Measurements from ENCODE around the gene AKAP6.

Gene AKAP6

GRCh38 chr14:32719601-32720000 is 390.5 kb downstream of the AKAP6 start:
- H3K27me3 ChIP-seq (ENCODE audit: insufficient read depth, low read length), result no peaks in the 10 kb centered on the region
- H3K9me3 ChIP-seq (ENCODE audit: insufficient read depth, low read depth, low read length), result no peaks in the 10 kb centered on the region
- no peak overlapping the region for H3K27ac ChIP-seq (ENCODE audit: low read depth, low read length)
- H3K36me3 ChIP-seq (ENCODE audit: insufficient read depth, low read length), result no peaks in the 10 kb centered on the region
- H3K4me3 ChIP-seq (ENCODE audit: low read length), result no peak overlapping the region
- peaks cover 2% of the 10 kb centered on the region for H3K4me1 ChIP-seq (ENCODE audit: insufficient read depth, low read length)
- H3K9ac ChIP-seq (ENCODE audit: low read depth, low read length), result no peak overlapping the region
- WGBS, result 60% methylated on average over 1 of the region's 1 CpG

GRCh38 chr14:32720927-32721326 is 391.8 kb downstream of the AKAP6 start:
- Histone ChIP-seq H3K9ac (ENCODE audit: low read depth, low read length) (no peak overlapping the region), H3K4me3 (ENCODE audit: low read length) (no peak overlapping the region), H3K4me1 (ENCODE audit: insufficient read depth, low read length) (peaks cover 15% of the 10 kb centered on the region), H3K9me3 (ENCODE audit: insufficient read depth, low read depth, low read length) (no peaks in the 10 kb centered on the region), H3K36me3 (ENCODE audit: insufficient read depth, low read length) (no peaks in the 10 kb centered on the region), H3K27ac (ENCODE audit: low read depth, low read length) (no peak overlapping the region), H3K27me3 (ENCODE audit: insufficient read depth, low read length) (no peaks in the 10 kb centered on the region)
- WGBS, result 95% methylated on average over 2 of the region's 2 CpGs

- no peaks in the 10 kb centered on the region for H3K27me3 ChIP-seq (ENCODE audit: insufficient read depth, low read length)
- 95% methylated on average over 10 of the region's 10 CpGs for WGBS
- no peaks in the 10 kb centered on the region for H3K36me3 ChIP-seq (ENCODE audit: insufficient read depth, low read length)
- H3K4me1 ChIP-seq (ENCODE audit: insufficient read depth, low read length), result peaks cover 26% of the 10 kb centered on the region
- no peak overlapping the region for H3K4me3 ChIP-seq (ENCODE audit: low read length)
- no peak overlapping the region for H3K27ac ChIP-seq (ENCODE audit: low read depth, low read length)
- no peak overlapping the region for H3K9ac ChIP-seq (ENCODE audit: low read depth, low read length)
- H3K9me3 ChIP-seq (ENCODE audit: insufficient read depth, low read depth, low read length), result no peaks in the 10 kb centered on the region
Measured at GRCh38 chr14:32722631-32723183, 393.6 kb downstream of the AKAP6 start.

- no peak overlapping the region for H3K4me3 ChIP-seq (ENCODE audit: low read length)
- 32% methylated on average over 5 of the region's 6 CpGs for WGBS
- no peak overlapping the region for H3K9ac ChIP-seq (ENCODE audit: low read depth, low read length)
Measured at GRCh38 chr14:32724867-32725471, 395.9 kb downstream of the AKAP6 start.

GRCh38 chr14:32726516-32726915 is 397.4 kb downstream of the AKAP6 start:
- Histone ChIP-seq H3K27me3 (ENCODE audit: insufficient read depth, low read length) (no peaks in the 10 kb centered on the region), H3K4me3 (ENCODE audit: low read length) (no peak overlapping the region), H3K9me3 (ENCODE audit: insufficient read depth, low read depth, low read length) (no peaks in the 10 kb centered on the region), H3K27ac (ENCODE audit: low read depth, low read length) (no peak overlapping the region), H3K9ac (ENCODE audit: low read depth, low read length) (no peak overlapping the region), H3K4me1 (ENCODE audit: insufficient read depth, low read length) (peaks cover 26% of the 10 kb centered on the region), H3K36me3 (ENCODE audit: insufficient read depth, low read length) (no peaks in the 10 kb centered on the region)
- 85% methylated on average over 4 of the region's 4 CpGs for WGBS

More at GRCh38 chr14:32724867-32725471, 395.9 kb downstream of the AKAP6 start:
- no peaks in the 10 kb centered on the region for H3K9me3 ChIP-seq (ENCODE audit: insufficient read depth, low read depth, low read length)
- H3K27me3 ChIP-seq (ENCODE audit: insufficient read depth, low read length), result no peaks in the 10 kb centered on the region
- H3K4me1 ChIP-seq (ENCODE audit: insufficient read depth, low read length), result peaks cover 26% of the 10 kb centered on the region
- no peaks in the 10 kb centered on the region for H3K36me3 ChIP-seq (ENCODE audit: insufficient read depth, low read length)
- no peak overlapping the region for H3K27ac ChIP-seq (ENCODE audit: low read depth, low read length)

- H3K4me3 ChIP-seq (ENCODE audit: low read length), result no peak overlapping the region
- no peak overlapping the region for H3K27ac ChIP-seq (ENCODE audit: low read depth, low read length)
- H3K9ac ChIP-seq (ENCODE audit: low read depth, low read length), result no peak overlapping the region
- no peaks in the 10 kb centered on the region for H3K9me3 ChIP-seq (ENCODE audit: insufficient read depth, low read depth, low read length)
- H3K4me1 ChIP-seq (ENCODE audit: insufficient read depth, low read length), result peaks cover 26% of the 10 kb centered on the region
- WGBS, result 94% methylated on average over 5 of the region's 5 CpGs
- no peaks in the 10 kb centered on the region for H3K27me3 ChIP-seq (ENCODE audit: insufficient read depth, low read length)
- H3K36me3 ChIP-seq (ENCODE audit: insufficient read depth, low read length), result no peaks in the 10 kb centered on the region
Measured at GRCh38 chr14:32727832-32728231, 398.7 kb downstream of the AKAP6 start.

- Histone ChIP-seq H3K27ac (ENCODE audit: low read depth, low read length) (no peak overlapping the region), H3K36me3 (ENCODE audit: insufficient read depth, low read length) (no peaks in the 10 kb centered on the region), H3K4me1 (ENCODE audit: insufficient read depth, low read length) (peaks cover 26% of the 10 kb centered on the region), H3K27me3 (ENCODE audit: insufficient read depth, low read length) (no peaks in the 10 kb centered on the region), H3K4me3 (ENCODE audit: low read length) (no peak overlapping the region), H3K9ac (ENCODE audit: low read depth, low read length) (no peak overlapping the region), H3K9me3 (ENCODE audit: insufficient read depth, low read depth, low read length) (no peaks in the 10 kb centered on the region)
- WGBS, result 100% methylated on average over 1 of the region's 1 CpG
Measured at GRCh38 chr14:32728526-32728925, 399.4 kb downstream of the AKAP6 start.

- Histone ChIP-seq H3K9ac (ENCODE audit: low read depth, low read length) (no peak overlapping the region), H3K9me3 (ENCODE audit: insufficient read depth, low read depth, low read length) (no peaks in the 10 kb centered on the region), H3K4me1 (ENCODE audit: insufficient read depth, low read length) (peaks cover 26% of the 10 kb centered on the region), H3K4me3 (ENCODE audit: low read length) (no peak overlapping the region), H3K36me3 (ENCODE audit: insufficient read depth, low read length) (no peaks in the 10 kb centered on the region), H3K27me3 (ENCODE audit: insufficient read depth, low read length) (no peaks in the 10 kb centered on the region), H3K27ac (ENCODE audit: low read depth, low read length) (no peak overlapping the region)
- 98% methylated on average over 3 of the region's 5 CpGs for WGBS
Measured at GRCh38 chr14:32728976-32729375, 399.9 kb downstream of the AKAP6 start.

- H3K9me3 ChIP-seq (ENCODE audit: insufficient read depth, low read depth, low read length), result no peaks in the 10 kb centered on the region
- H3K9ac ChIP-seq (ENCODE audit: low read depth, low read length), result no peak overlapping the region
- no peaks in the 10 kb centered on the region for H3K27me3 ChIP-seq (ENCODE audit: insufficient read depth, low read length)
- no peaks in the 10 kb centered on the region for H3K36me3 ChIP-seq (ENCODE audit: insufficient read depth, low read length)
- peaks cover 7% of the 10 kb centered on the region for H3K4me1 ChIP-seq (ENCODE audit: insufficient read depth, low read length)
- H3K4me3 ChIP-seq (ENCODE audit: low read length), result no peak overlapping the region
- H3K27ac ChIP-seq (ENCODE audit: low read depth, low read length), result no peak overlapping the region
- 85% methylated on average over 1 of the region's 2 CpGs for WGBS
Measured at GRCh38 chr14:32731249-32731648, 402.2 kb downstream of the AKAP6 start.

- Histone ChIP-seq H3K27me3 (ENCODE audit: insufficient read depth, low read length) (no peaks in the 10 kb centered on the region), H3K27ac (ENCODE audit: low read depth, low read length) (no peak overlapping the region), H3K36me3 (ENCODE audit: insufficient read depth, low read length) (no peaks in the 10 kb centered on the region), H3K9ac (ENCODE audit: low read depth, low read length) (no peak overlapping the region), H3K4me3 (ENCODE audit: low read length) (no peak overlapping the region), H3K9me3 (ENCODE audit: insufficient read depth, low read depth, low read length) (no peaks in the 10 kb centered on the region), H3K4me1 (ENCODE audit: insufficient read depth, low read length) (no peaks in the 10 kb centered on the region; the same call in 1 of the 2 replicates)
- 98% methylated on average over 1 of the region's 1 CpG for WGBS
Measured at GRCh38 chr14:32733015-32733414, 403.9 kb downstream of the AKAP6 start.

- H3K36me3 ChIP-seq (ENCODE audit: insufficient read depth, low read length), result no peaks in the 10 kb centered on the region
Measured at GRCh38 chr14:32734261-32734660, 405.2 kb downstream of the AKAP6 start.

More at GRCh38 chr14:32734261-32734660, 405.2 kb downstream of the AKAP6 start:
- no peaks in the 10 kb centered on the region for H3K9me3 ChIP-seq (ENCODE audit: insufficient read depth, low read depth, low read length)
- no peaks in the 10 kb centered on the region; the same call in 1 of the 2 replicates for H3K4me1 ChIP-seq (ENCODE audit: insufficient read depth, low read length)
- no peak overlapping the region for H3K4me3 ChIP-seq (ENCODE audit: low read length)
- 97% methylated on average over 3 of the region's 3 CpGs for WGBS
- H3K27me3 ChIP-seq (ENCODE audit: insufficient read depth, low read length), result no peaks in the 10 kb centered on the region
- H3K9ac ChIP-seq (ENCODE audit: low read depth, low read length), result no peak overlapping the region
- no peak overlapping the region for H3K27ac ChIP-seq (ENCODE audit: low read depth, low read length)

Data from HUES64 (cell line).